Activated naive CD8-positive, alpha-beta T cell treated with anti-CD3 and anti-CD28 coated beads, Interleukin-2, amount 10 ng/mL, durations not matched to agents 7 days and 5 days (primary cell): ENCODE data around the gene NFU1. TPM values are rescaled to one million over a fixed set of nuclear protein-coding genes. Genes with fewer than 3 reads are reported as not detected.
"Not testable (repeated sequence)": the region's sequence is repeated elsewhere in the genome, so short reads cannot be mapped to it uniquely, and the experiment has no call there.

ENCODE experiments used
- ATAC-seq: fragments of 150-1000 bp; cut with Tn5 transposase; one replicate; pipeline ENCODE4 v1.10.0; 2021; ENCODE audit warnings: low read depth, moderate library complexity
- POLR2A ChIA-PET: fragments of 350-600 bp; sonication (Branson Sonifier 250); formaldehyde crosslinking; loops from one replicate; lab custom pipeline; 2021; ENCODE audit warnings: antibody characterized with exemption; lab: Charles Lee
- DNase-seq: peaks from one replicate; pipeline ENCODE4 v3.0.0; 2021
- H3K27ac Mint-ChIP-seq: one replicate; pipeline ENCODE4 v1.8.0; 2022; ENCODE audit warnings: mild to moderate bottlenecking, mixed read lengths
- H3K27me3 Mint-ChIP-seq: one replicate; pipeline ENCODE4 v1.8.0; 2022; ENCODE audit warnings: mild to moderate bottlenecking, moderate library complexity, mixed read lengths
- H3K36me3 Mint-ChIP-seq: one replicate; pipeline ENCODE4 v1.8.0; 2021; ENCODE audit warnings: mild to moderate bottlenecking, mixed read lengths
- H3K4me1 Mint-ChIP-seq: one replicate; pipeline ENCODE4 v1.8.0; 2021; ENCODE audit warnings: mixed read lengths
- H3K4me3 Mint-ChIP-seq: one replicate; pipeline ENCODE4 v1.8.0; 2022; ENCODE audit warnings: mild to moderate bottlenecking, moderate library complexity, mixed read lengths
- H3K9me3 Mint-ChIP-seq: one replicate; pipeline ENCODE4 v1.8.0; 2021; ENCODE audit warnings: mixed read lengths
- total RNA-seq, 2 experiments: library from RNA; stranded (reverse); gene quantifications; one replicate each; pipeline ENCODE4 v1.2.3, GENCODE V29; 2021

Gene NFU1
- total RNA-seq, 2 experiments from 2014 or later = 32.9 to 33.0 TPM

DNA sequence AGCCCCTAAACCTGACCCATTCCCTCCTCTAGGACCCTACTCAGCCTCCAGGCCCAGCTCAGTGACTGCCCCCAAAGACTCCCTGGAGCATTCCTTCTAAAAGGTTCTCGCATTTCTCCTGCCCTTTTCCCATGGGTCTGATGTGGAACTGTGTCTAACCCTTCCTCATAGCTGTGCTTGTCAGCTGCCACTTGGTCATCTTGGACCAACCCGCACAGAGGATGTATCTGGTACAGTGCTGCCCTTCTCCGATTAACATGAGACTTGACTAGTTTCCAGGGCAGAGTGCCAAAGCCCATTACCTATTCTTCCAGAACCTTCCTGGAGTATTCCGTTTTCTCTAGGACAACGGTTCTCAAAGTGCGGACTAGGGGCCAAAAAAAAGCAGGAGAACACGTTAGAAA, 518 bp upstream of the NFU1 start:
- POLR2A ChIA-PET = interaction anchor here (0.6 to 1.9 kb wide), 13 partner anchors 8 to 476 kb away, joined by 3 to 12 read pairs (median 3); partner anchors contain the start of genes AAK1, GFPT1 and GMCL1
- H3K36me3 Mint-ChIP-seq = peaks cover 15% of the 10 kb centered on the region
- H3K9me3 Mint-ChIP-seq = peaks cover 7% of the 10 kb centered on the region
- no peak for ATAC-seq
- peak overlapping the region; percentile 84 for H3K4me3 Mint-ChIP-seq
- no peaks in the 10 kb centered on the region for H3K27me3 Mint-ChIP-seq
- H3K27ac Mint-ChIP-seq = peak overlapping the region; percentile 95
- DNase-seq = no peak
- peaks cover 26% of the 10 kb centered on the region for H3K4me1 Mint-ChIP-seq

DNA sequence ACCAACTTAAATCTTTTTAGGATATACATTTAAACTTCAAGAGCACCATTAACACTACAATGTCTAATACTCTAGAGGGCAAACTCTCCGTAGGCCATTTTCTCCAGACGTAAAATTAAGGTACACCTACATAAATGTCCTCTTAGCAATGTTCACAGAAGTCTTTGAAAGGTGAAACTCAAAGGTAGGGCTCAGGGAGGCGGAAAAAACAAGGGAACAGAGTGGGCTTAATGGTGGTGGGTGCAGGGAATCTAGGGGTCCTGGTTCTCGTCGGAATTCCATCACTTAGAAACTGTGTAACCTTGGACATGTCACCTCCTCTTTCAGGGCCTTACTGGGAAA, 668 bp downstream of the NFU1 start:
- peak; percentile 3 for ATAC-seq
- Mint-ChIP-seq H3K4me3 (peak overlapping the region; percentile 84), H3K36me3 (peaks cover 18% of the 10 kb centered on the region), H3K27me3 (no peaks in the 10 kb centered on the region), H3K9me3 (peaks cover 7% of the 10 kb centered on the region), H3K4me1 (peaks cover 31% of the 10 kb centered on the region), H3K27ac (peak overlapping the region; percentile 95)
- POLR2A ChIA-PET = interaction anchor here (0.5 to 1.9 kb wide), 17 partner anchors 9 to 478 kb away, joined by 3 to 12 read pairs (median 3); partner anchors contain the start of genes AAK1, GFPT1 and GMCL1
- DNase-seq = no peak

DNA sequence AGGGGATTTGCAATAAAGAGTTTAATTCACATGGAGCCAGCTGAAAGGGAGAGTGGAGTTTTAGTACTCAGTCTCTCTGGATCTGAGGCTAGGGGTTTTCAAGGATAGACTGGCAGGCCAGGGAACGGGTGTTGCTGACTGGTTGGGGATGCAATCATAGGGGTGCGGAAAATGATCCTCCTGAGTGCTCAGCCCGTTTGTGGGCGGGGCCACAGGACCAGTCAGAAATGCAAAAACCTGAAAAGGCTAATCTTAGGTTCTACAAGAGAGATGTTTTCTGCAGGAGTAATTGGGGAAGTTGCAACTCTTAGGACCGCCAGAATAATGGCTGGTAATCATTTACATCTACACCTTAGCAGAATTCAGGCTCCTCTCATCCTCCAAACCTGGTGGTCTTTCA, 2.5 kb downstream of the NFU1 start:
- Mint-ChIP-seq H3K27ac (no peak overlapping the region), H3K4me1 (peaks cover 31% of the 10 kb centered on the region), H3K36me3 (peaks cover 14% of the 10 kb centered on the region), H3K4me3 (no peak overlapping the region), H3K9me3 (peaks cover 6% of the 10 kb centered on the region), H3K27me3 (no peaks in the 10 kb centered on the region)
- no peak for ATAC-seq
- POLR2A ChIA-PET = interaction anchor here (0.5 kb wide), 1 partner anchor 56 kb away, joined by 3 read pairs; no protein-coding TSS in a partner anchor
- no peak for DNase-seq

DNA sequence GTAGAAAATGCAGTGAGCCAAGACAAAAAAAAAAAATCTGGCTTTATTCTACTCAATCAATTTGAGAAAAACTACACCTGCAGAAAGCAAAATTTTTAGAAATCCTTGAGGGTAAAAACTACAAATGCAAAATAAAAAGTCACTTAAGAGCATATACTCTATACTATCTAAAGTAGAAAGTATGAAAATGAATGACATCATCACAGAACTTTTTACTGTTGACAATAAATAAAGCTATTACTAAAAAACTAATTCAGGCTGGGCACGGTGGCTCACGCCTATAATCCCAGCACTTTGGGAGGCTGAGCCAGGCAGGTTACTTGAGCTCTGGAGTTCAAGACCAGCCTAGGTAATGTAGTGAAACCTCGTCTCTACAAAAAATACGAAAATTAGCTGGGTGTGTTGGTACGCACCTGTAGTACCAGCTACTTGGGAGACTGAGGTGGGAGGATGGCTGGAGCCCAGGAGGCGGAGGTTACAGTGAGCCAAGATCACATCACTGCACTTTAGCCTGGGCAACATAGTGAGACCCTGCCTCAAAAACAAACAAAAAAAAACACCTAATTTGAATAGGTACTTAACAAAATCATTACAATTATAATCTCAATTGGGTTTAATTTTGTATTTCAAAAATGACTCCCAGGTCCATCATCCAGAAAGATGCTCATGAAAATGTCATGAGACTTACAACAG, 7.6 kb downstream of the NFU1 start:
- Mint-ChIP-seq H3K9me3 (no peaks in the 10 kb centered on the region), H3K4me1 (peaks cover 11% of the 10 kb centered on the region), H3K36me3 (peaks cover 15% of the 10 kb centered on the region), H3K27ac (no peak overlapping the region), H3K27me3 (no peaks in the 10 kb centered on the region), H3K4me3 (no peak overlapping the region)
- POLR2A ChIA-PET = no interaction called here
- ATAC-seq (no peak), DNase-seq (no peak)

DNA sequence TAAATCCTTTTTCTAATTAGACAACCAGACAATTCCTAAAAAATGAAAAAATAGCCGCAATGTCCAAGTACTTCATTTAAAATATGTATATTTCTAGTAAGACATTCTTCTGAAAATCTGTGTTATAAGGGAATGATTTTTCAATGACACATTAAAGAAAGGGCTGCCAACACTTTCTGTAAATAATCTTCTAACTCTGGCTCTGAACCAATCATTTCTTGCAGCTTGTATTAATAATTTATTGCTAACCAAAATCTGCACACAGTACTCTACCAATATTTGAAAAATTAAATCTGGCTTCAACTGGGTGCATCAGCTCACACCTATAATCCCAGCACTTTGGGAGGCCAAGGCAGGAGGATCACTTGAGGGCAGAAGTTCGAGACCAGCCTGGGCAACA, 8.3 kb downstream of the NFU1 start:
- H3K27ac Mint-ChIP-seq = no peak overlapping the region

DNA sequence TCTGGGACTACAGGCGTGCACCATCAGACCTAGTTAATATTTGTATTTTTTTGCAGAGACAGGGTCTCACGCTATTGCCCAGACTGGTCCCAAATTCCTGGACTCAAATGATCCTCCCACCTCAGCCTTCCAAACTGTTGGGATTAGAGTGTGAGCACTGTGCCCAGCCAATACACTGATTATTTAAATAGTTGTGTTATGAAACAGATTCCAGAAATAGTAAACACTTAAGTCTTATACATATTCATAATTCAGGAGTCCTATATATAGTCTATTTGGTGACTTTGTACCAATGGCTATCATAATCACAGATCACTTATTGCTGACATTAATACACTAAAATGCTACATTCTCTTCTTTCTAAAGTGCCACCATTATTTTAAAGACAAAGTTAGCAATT, 12.8 kb downstream of the NFU1 start:
- Mint-ChIP-seq H3K9me3 (no peaks in the 10 kb centered on the region), H3K27ac (no peak overlapping the region), H3K4me3 (no peak overlapping the region), H3K27me3 (no peaks in the 10 kb centered on the region), H3K4me1 (peaks cover 2% of the 10 kb centered on the region), H3K36me3 (peaks cover 23% of the 10 kb centered on the region)
- ATAC-seq = no peak
- POLR2A ChIA-PET = no interaction called here
- no peak for DNase-seq

More for the DNA sequence above, 8.3 kb downstream of the NFU1 start:
- H3K4me1 Mint-ChIP-seq = peaks cover 7% of the 10 kb centered on the region
- H3K36me3 Mint-ChIP-seq = peaks cover 13% of the 10 kb centered on the region
- DNase-seq (no peak), ATAC-seq (no peak)
- H3K9me3 Mint-ChIP-seq = no peaks in the 10 kb centered on the region
- POLR2A ChIA-PET = no interaction called here
- no peaks in the 10 kb centered on the region for H3K27me3 Mint-ChIP-seq
- no peak overlapping the region for H3K4me3 Mint-ChIP-seq

DNA sequence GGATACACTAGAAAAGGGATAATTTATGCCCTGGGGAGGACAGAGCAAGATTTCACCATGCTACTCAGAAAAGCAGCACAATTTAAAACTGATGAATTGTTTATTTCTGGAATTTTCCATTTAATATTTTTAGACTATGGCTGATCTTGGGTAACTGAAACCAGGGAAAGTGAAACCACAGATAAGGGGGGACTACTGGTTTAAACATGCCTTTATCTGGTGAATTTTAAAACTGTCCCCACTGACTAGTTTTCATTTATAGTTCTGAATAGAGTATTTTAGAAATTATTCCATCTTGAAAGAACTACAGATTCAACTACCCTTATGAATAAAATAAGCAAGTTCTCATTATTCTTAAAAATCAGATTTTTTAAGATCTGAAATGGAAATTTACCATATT, 15.0 kb downstream of the NFU1 start:
- peaks cover 2% of the 10 kb centered on the region for H3K4me1 Mint-ChIP-seq
- peaks cover 20% of the 10 kb centered on the region for H3K36me3 Mint-ChIP-seq
- H3K27me3 Mint-ChIP-seq = no peaks in the 10 kb centered on the region
- H3K4me3 Mint-ChIP-seq = no peak overlapping the region
- no peak overlapping the region for H3K27ac Mint-ChIP-seq
- ATAC-seq = no peak
- no peaks in the 10 kb centered on the region for H3K9me3 Mint-ChIP-seq
- POLR2A ChIA-PET = no interaction called here
- DNase-seq = no peak

DNA sequence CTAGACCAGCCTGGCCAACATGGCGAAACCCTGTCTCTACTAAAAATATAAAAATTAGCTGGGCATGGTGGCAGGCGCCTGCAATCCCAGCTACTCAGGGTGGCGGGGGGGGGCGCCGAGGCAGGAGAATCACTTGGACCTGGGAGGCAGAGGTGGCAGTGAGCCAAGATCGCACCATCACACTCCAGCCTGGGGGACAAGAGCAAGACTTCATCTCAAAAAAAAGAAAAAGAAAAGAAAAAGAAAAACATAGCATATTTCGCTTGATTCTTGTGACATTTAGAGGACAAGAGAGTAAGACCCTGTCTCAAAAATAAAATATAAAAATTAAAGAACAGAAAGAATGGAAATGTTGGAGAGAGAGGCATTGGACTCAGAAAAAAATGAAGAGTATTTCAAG, 18.1 kb downstream of the NFU1 start:
- H3K27me3 Mint-ChIP-seq, H3K4me1 Mint-ChIP-seq, H3K4me3 Mint-ChIP-seq, H3K9me3 Mint-ChIP-seq, DNase-seq, H3K27ac Mint-ChIP-seq, POLR2A ChIA-PET, ATAC-seq: not testable (repeated sequence)
- peaks cover 18% of the 10 kb centered on the region for H3K36me3 Mint-ChIP-seq

DNA sequence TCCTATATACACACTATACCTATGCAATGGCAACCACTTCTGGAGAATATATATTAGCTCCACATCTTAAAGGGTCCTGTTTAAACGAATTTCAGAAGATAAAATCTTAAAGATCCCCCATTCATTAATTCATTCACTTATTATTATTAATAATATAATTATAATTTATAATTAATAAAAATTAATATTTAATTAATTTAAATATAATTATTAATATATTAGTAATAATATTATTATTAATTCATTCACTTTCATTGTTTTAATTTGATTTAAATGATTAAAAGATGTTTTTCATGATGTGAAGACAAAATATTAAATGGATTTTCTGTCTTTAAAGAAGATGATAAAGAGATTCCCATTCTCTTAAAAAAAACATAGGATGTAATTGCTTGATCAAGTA, 21.1 kb downstream of the NFU1 start:
- H3K4me1 Mint-ChIP-seq = peaks cover 2% of the 10 kb centered on the region
- no peak overlapping the region for H3K4me3 Mint-ChIP-seq
- DNase-seq (no peak), ATAC-seq (no peak)
- no peaks in the 10 kb centered on the region for H3K27me3 Mint-ChIP-seq
- no peaks in the 10 kb centered on the region for H3K9me3 Mint-ChIP-seq
- peaks cover 14% of the 10 kb centered on the region for H3K36me3 Mint-ChIP-seq
- POLR2A ChIA-PET = no interaction called here
- H3K27ac Mint-ChIP-seq = no peak overlapping the region

DNA sequence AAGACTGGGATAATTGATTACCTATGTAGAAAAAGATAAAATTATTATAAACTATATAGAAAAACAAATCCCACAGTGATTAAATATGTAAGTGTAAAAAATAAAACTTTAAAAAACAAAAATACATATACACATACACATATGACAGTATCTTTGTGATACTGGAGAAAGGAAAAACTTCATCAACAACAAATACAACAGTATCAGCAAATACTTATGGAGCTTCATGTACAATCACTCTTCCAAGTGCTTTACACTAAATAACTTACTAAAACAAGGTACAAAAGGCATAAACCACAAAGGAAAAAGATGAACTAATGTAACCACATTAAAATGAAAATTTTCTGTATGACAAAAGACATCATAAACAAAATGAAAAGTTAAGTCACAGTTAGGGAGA, 26.1 kb downstream of the NFU1 start:
- H3K27ac Mint-ChIP-seq = no peak overlapping the region
- no peak for DNase-seq
- ATAC-seq = no peak
- peaks cover 3% of the 10 kb centered on the region for H3K9me3 Mint-ChIP-seq
- H3K27me3 Mint-ChIP-seq = no peaks in the 10 kb centered on the region
- no peak overlapping the region for H3K4me3 Mint-ChIP-seq
- POLR2A ChIA-PET = no interaction called here
- H3K4me1 Mint-ChIP-seq = peaks cover 4% of the 10 kb centered on the region
- H3K36me3 Mint-ChIP-seq = peaks cover 17% of the 10 kb centered on the region

DNA sequence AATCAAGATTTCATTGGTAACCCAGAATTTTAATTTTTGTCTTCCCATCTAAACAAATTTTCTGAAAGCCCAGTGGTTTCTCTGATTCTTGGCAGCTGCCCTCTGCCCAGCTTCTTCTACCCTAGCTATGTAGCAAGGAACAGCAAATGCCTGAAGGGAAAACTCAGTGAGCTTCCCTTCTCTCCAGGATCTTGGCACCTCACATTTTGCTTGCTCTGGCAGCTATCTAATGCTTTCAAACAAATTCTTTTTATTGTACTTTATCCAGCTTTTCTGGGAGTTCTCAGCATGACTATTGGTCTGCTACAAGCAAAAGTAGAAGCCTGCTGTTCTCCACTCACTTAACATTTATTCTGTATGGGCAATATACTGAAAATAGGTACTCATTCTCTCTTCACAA, 31.9 kb downstream of the NFU1 start:
- POLR2A ChIA-PET = no interaction called here
- Mint-ChIP-seq H3K4me1 (no peaks in the 10 kb centered on the region), H3K4me3 (no peak overlapping the region), H3K27me3 (no peaks in the 10 kb centered on the region), H3K9me3 (peaks cover 8% of the 10 kb centered on the region), H3K36me3 (peaks cover 46% of the 10 kb centered on the region), H3K27ac (no peak overlapping the region)
- DNase-seq = no peak
- ATAC-seq = no peak

DNA sequence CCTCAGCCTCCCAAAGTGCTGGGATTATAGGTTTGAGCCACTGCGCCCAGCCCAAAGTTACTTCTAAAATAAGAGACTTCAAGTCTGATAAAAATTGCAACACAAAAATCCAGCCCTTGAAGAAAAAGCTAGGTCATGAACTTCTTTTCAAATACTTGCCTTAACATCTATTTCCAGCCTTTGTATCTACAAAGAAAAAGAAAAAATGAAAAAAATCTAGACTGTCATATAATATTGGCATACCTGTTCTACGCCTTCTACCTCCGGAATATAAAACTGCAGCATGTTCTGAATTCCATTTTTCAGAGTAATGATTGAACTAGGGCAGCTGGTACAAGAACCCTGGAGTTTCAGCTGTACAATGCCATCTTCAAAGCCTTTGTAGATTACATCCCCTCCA, 37.1 kb downstream of the NFU1 start:
- H3K4me3 Mint-ChIP-seq = no peak overlapping the region
- H3K36me3 Mint-ChIP-seq = peaks cover 35% of the 10 kb centered on the region
- POLR2A ChIA-PET = no interaction called here

DNA sequence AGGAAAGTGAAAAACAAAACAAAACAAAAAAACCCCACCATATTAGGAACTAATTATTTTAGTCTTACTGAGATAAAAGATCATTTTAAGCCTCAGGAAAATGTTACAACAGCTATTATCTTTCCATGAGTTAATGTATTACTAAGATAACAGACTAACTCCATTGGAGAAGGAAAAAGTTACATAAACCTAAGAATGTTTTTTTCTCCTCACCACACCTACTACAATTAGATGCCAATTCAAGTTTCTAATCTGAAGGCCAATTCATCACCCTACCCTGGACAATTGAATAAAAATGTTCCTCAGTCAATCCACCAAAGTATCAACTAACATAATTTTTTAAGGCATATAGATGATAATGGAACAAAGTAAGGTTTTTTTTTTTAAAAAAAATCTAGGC, 40.0 kb downstream of the NFU1 start:
- POLR2A ChIA-PET = no interaction called here
- Mint-ChIP-seq H3K4me3 (no peak overlapping the region), H3K27ac (no peak overlapping the region), H3K4me1 (no peaks in the 10 kb centered on the region), H3K27me3 (no peaks in the 10 kb centered on the region), H3K36me3 (peaks cover 30% of the 10 kb centered on the region), H3K9me3 (no peaks in the 10 kb centered on the region)
- ATAC-seq (no peak), DNase-seq (no peak)

More for the DNA sequence above, 37.1 kb downstream of the NFU1 start:
- no peaks in the 10 kb centered on the region for H3K27me3 Mint-ChIP-seq
- no peak for ATAC-seq
- no peak for DNase-seq
- no peaks in the 10 kb centered on the region for H3K4me1 Mint-ChIP-seq
- H3K27ac Mint-ChIP-seq = no peak overlapping the region
- H3K9me3 Mint-ChIP-seq = peaks cover 4% of the 10 kb centered on the region

DNA sequence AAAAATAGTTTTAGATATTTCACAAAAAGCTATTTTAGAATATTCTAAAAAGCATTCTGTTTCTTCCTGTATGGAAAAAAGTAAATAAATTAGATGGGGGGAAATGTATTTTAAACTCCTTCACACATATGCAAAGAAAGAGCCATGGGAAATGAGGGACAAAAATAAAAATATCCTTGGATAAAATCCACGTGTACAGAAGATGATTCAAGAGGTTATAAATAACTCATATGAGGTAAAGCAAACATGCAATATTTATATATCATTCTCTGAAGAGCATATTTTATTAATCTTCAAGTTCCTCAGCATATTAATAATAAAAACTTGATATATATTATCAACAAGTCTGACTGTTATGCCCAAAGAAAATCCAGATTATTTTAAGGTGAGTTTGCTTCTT, 41.4 kb downstream of the NFU1 start:
- H3K4me1 Mint-ChIP-seq = no peaks in the 10 kb centered on the region
- no peaks in the 10 kb centered on the region for H3K27me3 Mint-ChIP-seq
- H3K36me3 Mint-ChIP-seq = peaks cover 26% of the 10 kb centered on the region
- ATAC-seq (no peak), DNase-seq (no peak)
- no peak overlapping the region for H3K27ac Mint-ChIP-seq
- no peaks in the 10 kb centered on the region for H3K9me3 Mint-ChIP-seq
- POLR2A ChIA-PET = no interaction called here
- H3K4me3 Mint-ChIP-seq = no peak overlapping the region
